ENCODE data around the gene IFI30.

Gene IFI30

DNA sequence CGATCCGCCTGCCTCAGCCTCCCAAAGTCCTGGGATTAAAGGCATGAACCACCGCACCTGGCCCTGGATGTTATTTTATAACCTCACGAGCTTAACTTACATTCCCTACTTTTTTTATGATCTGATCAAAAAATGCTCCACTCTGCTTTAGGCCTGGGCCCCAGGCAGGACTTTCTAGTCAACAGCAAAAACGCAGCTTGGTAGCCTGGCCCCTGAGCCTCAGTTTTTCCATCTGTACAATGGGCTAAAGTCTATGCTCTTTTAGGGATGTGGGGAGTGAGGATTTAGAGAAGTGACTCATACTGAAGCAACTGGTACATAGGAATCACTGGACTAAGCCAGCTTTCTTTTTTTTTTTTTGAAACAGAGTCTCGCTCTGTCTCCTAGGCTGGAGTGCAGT is 32.6 kb upstream of the IFI30 start:
- no peak for TF ChIP-seq CTCF (IDR thresholded peaks at IDR 0.05; ENCODE audit: extremely low read depth, insufficient read depth, missing control alignments)
- in situ Hi-C loops (cut with MboI; ENCODE audit: low pct_unique_long_range_greater_than_20kb, low sequenced_read_pairs, unreplicated experiment) = no loop called here

DNA sequence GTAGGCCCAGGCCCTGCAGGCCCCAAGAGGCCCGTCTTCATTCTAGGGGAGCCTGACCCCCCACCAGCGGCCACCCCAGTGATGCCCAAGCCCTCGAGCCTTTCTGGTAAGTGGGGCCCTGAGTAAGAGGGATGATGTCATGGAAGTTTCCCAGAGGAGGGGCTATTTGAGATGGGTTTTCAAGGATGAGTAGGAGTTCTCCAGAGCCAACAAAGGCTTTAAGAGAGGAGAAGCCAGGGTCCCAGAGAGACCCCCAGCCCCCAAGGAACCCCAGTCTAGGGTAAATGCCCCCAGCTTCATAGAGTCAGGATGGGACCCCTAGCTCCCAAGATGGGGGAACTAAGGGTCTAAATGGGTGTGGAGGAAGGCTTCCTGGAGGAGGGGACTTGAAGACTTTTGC is 29.7 kb upstream of the IFI30 start:
- TF ChIP-seq CTCF (IDR thresholded peaks at IDR 0.05; ENCODE audit: extremely low read depth, insufficient read depth, missing control alignments) = no peak
- DNase-seq (ENCODE audit: low spot score) = no peak
- in situ Hi-C loops (cut with MboI; ENCODE audit: low pct_unique_long_range_greater_than_20kb, low sequenced_read_pairs, unreplicated experiment) = no loop called here

More for the DNA sequence above, 32.6 kb upstream of the IFI30 start:
- DNase-seq (ENCODE audit: low spot score) = no peak

DNA sequence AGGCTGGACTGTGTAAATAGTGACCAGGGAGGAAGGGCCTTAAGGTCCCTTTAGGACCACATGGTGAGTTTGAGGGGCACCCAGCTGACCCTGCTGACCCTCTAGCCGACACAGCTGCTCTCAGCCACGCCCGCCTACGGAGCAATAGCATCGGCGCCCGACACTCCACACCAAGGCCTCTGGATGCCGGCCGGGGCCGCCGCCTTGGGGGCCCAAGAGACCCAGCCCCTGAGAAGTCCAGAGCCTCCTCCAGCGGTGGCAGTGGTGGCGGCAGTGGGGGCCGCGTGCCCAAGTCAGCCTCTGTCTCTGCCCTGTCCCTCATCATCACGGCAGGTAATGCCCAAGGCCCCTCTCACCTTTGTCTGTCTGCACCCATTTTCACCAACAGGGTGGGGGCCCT is 29.3 kb upstream of the IFI30 start:
- no peak for TF ChIP-seq CTCF (IDR thresholded peaks at IDR 0.05; ENCODE audit: extremely low read depth, insufficient read depth, missing control alignments)
- in situ Hi-C loops (cut with MboI; ENCODE audit: low pct_unique_long_range_greater_than_20kb, low sequenced_read_pairs, unreplicated experiment) = no loop called here
- DNase-seq (ENCODE audit: low spot score) = no peak

GRCh38 chr19:18144906-18145305 is 28.7 kb upstream of the IFI30 start:
- TF ChIP-seq CTCF (IDR thresholded peaks at IDR 0.05; ENCODE audit: extremely low read depth, insufficient read depth, missing control alignments) = no peak
- no peak for DNase-seq (ENCODE audit: low spot score)
- in situ Hi-C loops (cut with MboI; ENCODE audit: low pct_unique_long_range_greater_than_20kb, low sequenced_read_pairs, unreplicated experiment) = no loop called here

DNA sequence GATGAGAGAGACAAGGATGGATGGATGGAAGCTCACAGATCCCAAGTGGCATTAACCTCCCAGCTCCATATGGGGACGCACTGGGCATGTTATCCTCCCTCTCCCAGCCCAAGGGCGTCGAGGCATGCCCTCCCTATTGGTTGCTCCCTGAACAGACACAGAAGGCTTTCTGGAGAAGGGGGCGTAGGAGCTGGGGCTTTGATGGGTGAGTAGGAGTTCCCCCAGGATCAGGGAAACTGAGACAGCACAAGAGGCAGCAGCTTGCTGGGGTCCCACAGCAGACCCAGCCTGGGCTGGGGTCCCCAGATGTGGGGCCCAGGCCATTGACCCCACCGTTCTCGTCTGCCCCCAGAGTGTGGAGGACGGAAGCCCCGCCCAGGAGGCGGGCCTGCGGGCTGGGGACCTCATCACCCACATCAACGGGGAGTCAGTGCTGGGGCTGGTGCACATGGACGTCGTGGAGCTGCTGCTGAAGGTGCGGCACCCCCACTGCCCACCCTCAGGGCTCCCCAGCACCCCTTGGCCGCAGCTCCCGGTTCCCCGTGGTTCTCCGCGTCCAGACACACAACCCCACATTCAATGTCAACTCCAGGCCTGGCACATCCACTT is 28.1 kb upstream of the IFI30 start:
- TF ChIP-seq CTCF (IDR thresholded peaks at IDR 0.05; ENCODE audit: extremely low read depth, insufficient read depth, missing control alignments) = no peak
- in situ Hi-C loops (cut with MboI; ENCODE audit: low pct_unique_long_range_greater_than_20kb, low sequenced_read_pairs, unreplicated experiment) = no loop called here
- DNase-seq (ENCODE audit: low spot score) = no peak

DNA sequence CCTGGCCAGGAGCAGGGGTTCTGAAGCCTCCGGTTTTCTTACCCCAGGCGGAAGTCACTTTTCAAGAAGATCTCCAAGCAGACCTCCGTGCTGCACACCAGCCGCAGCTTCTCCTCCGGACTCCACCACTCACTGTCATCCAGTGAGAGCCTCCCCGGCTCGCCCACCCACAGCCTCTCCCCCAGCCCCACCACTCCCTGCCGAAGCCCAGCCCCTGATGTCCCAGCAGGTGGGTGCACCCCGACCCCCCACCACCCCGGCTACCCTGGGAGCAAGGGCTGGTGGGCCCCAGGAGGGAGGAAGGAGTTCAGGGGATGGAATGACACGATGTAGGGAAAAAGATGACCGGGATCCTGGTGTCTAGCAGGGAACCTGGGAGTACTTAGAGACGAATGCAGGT is 26.2 kb upstream of the IFI30 start:
- no peak for TF ChIP-seq CTCF (IDR thresholded peaks at IDR 0.05; ENCODE audit: extremely low read depth, insufficient read depth, missing control alignments)
- in situ Hi-C loops (cut with MboI; ENCODE audit: low pct_unique_long_range_greater_than_20kb, low sequenced_read_pairs, unreplicated experiment) = no loop called here
- DNase-seq (ENCODE audit: low spot score) = no peak

- no peak for DNase-seq (ENCODE audit: low spot score)
- TF ChIP-seq CTCF (IDR thresholded peaks at IDR 0.05; ENCODE audit: extremely low read depth, insufficient read depth, missing control alignments) = no peak
- in situ Hi-C loops (cut with MboI; ENCODE audit: low pct_unique_long_range_greater_than_20kb, low sequenced_read_pairs, unreplicated experiment) = no loop called here
Measured at GRCh38 chr19:18149596-18149975, 24.0 kb upstream of the IFI30 start.
